Stimulated activated CD8-positive, alpha-beta memory T cell treated with anti-CD3 and anti-CD28 coated beads, Interleukin-15, amount 100 ng/mL, for 24 hours (primary cell): ENCODE measurements around the gene METRNL.
"Not testable (repeated sequence)": the region's sequence is repeated elsewhere in the genome, so short reads cannot be mapped to it uniquely, and the experiment has no call there.

Source experiments
- DNase-seq: peaks from one replicate; pipeline ENCODE4 v3.0.0-alpha.2; 2020; ENCODE audit warnings: low read depth

METRNL gene

DNA sequence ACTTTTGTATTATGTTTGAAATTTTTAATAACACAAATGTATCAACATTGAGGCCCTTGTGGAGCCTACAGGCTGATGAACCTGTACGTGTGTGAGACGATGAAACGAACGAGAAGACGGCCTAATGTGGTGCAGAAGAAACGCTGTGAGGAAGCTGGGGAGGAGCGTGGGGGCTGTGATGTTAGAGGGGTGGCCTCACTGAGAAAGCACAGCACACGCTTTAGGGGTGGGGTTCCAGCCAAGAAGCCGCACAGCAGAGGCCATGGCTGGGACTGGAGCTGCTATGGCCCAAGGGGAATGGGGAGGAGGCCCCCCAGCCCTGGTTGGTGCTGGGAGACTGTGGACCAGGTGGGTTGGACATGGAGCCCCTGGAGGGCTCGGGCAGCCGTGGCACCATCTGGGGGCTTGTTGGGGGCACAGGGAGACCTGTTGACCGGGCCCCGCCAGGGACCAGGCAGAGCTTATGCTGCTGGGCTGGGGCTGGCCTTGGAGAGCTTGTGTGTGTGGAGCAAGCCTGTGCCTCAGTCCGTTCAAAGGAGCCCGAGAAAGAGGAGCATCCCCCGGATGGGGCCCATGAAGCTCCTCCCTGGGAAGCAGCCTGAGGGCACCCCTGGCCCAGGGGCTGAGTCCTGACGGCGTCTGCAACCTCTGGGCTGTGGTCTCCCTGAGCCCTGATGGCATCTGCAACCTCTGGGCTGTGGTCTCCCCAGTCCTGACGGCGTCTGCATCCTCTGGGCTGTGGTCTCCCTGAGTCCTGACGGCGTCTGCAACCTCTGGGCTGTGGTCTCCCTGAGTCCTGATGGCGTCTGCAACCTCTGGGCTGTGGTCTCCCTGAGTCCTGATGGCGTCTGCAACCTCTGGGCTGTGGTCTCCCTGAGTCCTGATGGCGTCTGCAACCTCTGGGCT is 44.7 kb downstream of the METRNL start:
- DNase-seq, result no peak

DNA sequence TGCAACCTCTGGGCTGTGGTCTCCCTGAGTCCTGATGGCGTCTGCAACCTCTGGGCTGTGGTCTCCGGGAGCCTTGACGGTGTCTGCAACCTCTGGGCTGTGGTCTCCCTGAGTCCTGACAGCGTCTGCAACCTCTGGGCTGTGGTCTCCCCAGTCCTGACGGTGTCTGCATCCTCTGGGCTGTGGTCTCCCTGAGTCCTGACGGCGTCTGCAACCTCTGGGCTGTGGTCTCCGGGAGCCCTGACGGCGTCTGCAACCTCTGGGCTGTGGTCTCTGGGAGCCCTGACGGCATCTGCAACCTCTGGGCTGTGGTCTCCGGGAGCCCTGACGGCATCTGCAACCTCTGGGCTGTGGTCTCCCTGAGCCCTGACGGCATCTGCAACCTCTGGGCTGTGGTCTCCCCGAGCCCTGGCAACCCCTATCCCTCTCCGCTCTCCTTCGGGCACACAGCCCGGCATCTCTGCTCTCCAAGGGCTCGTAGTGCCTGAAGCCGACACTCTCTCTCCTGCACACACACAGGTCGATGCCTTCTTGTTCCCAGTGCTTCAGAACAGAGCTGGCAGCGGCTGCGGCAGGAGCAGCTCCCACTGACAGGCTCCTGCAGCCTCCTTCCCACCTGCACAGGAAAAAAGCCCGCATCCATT is 45.6 kb downstream of the METRNL start:
- DNase-seq, result no peak

DNA sequence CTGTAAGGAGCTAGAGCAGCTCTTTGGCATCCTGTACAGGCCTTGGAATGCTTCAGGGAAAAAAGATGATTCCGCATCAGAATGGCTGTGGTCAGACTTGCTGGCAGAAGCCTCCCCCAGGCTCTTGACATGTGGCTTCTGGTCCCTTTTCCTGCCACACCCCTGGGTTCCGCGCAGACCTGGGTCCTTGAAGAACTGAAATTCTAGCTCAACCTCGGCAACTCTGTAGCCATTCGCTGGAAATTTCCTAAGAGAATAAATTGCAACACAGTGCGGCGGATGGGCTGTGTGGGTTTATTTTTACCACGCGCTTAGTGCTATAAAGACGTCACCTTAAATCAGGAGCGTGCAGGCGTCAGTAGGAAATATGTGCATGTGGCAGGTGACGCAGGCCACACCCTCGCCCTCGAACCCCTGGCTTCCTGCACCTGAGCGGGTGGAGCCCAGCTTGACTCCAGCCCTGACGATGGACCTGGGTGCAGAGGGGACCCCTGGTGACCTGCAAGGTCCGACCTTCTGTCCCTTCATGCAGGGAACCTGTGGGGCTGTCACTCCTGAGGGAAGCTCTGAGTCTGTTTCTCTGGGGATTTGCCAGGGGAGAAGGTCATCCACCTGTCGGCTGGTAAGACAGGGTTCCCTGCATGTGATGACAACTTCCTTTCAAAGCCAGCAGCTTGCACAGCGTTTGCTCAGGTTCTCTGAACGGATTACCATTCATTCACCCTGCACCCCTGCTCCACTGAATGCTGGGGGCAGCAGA is 46.3 kb downstream of the METRNL start:
- no peak for DNase-seq

DNA sequence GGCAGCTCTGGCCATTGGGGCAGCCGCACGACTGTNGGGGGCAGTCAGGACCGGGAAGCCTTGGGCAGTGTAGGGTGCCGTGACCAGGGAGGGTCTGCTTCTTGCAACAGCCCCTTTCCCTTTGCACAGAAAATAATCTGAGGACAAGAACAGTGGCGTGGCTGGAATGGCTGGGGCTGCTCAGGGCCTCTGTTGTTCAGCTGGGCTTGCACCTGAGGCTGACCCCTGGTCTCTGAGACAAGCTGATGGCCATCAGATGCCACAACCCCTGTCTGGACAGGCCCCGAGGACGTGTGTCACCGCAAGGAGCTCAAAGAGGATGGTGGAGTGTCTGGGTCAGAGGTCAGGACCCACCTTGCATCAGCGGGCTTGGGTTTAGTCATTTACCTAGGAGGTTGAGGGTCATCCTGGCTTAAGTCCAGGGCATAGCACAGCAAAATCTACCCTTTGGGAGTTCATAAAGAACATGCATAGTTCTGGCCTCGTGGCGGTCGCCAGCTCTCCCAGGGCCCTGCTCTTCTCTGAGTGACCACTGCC is 46.9 kb downstream of the METRNL start:
- no peak for DNase-seq

DNA sequence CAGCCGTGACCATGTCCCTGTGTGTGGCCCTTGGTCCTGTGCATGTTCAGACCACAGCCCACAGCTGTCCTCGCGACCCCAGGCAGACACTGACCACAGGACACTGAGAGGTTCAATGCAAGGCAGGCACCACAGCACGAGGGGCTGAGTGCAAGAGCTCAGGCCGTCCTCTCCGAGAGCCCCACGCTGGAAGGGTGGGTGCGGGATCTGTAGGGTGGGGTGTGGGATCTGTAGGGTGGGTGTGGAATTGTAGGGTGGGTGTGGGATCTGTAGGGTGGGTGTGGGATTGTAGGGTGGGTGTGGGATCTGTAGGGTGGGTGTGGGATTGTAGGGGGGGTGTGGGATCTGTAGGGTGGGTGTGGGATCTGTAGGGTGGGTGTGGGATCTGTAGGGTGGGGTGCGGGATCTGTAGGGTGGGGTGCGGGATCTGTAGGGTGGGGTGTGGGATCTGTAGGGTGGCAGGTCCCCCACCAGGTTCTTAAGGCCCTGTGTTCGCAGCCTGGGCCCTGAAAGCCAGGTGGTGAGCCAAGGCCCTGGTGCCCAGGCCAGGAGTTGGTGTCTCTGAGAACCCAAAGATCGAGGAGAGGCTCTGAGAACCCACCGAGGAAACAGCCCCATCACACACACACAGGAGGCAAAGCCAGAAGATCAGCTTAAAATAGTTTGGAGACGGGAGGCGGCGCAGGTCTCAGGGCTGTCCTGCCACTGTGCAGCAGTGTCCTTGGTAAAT is 48.2 kb downstream of the METRNL start:
- DNase-seq, result no peak

DNA sequence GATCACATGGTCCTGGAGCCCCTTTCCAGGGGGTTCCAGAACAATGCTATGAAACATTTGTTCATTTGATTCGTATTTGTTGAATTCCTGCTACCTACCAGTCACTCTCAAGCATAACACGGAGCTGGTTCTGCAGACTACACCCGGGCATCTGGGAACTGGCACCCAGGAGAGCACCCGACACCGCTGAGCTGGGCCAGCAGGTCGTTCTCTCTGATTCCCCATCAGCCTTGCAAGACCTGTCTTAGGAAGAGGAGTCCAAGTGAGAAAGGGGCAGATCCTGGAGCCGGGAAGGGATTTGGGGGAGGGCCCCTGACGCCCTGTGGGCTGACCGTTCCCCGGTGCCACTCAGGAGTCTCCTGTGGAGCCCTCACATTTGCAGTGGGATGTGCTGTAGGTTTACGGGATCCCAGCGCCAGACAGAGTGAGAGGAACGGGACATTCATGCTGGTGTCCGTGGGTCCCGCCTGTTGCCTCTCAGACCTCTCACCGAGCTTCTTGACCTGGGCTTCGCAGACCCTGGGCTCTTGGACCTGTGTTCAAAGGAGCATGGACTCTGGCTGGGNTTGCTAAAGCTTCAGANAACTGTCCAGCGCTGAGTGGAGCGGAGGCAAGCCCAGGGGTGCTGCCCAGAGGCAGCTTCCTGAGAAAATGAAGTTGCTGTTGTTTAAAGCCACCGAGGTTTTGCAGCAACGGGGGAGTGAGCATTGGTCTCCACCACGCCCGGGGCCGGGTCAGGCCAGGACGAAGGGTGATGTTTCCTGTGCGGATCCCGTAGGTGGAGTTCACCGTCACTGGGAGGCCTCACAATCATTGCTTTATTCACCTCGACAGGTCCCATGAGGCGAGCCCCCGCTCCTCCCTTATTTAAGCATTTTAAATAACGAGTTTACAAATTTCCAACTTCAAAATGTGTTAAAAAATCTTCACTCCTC is 49.2 kb downstream of the METRNL start:
- no peak for DNase-seq

DNA sequence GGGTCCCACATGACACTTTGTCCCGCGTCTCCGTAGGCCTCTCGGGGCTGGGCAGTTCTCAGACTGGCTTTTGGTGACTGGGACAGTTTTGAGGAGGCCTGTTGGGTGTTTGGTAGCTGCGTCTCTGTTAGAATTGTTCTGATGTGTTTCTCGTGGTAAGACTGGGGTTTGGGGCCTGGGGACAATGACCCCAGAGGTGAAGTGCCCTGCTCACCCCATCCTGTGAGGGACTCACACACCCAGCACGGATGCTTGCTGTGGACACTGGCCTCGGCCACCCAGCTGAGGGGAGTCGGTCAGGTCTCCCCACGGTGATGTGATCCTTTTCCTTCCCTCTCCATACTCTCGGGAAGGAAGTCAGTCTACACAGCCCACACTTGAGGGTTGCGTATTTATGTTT is 50.3 kb downstream of the METRNL start:
- no peak for DNase-seq

DNA sequence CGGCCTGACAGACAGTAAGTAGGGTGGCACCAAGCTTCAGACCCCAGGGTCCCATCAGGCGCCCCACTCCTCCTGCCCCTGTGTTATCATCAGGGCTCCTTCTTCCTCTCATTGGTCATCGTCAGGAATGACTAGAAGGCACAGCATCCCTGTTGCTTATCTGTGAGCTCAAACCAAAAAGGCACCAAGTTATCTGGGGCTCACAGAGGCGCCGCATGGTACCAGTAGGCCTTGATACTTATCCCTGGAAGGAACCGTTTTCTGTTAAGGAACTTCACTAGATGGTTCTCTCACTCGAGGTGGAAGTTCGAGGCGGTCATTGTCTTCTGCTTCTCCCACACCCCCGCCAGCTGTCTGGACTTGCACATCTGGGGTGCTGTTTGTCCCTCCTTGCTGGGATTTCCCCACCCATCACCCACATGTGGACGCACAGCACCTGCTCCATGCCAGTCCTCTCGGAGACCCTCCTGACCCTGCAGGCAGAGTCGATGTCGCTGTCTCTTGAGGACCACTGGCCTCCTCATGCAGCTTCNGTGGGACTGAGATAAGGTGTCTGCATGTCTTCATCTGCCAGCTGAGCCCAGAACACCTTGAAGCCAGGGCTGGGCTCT is 52.1 kb downstream of the METRNL start:
- no peak for DNase-seq

DNA sequence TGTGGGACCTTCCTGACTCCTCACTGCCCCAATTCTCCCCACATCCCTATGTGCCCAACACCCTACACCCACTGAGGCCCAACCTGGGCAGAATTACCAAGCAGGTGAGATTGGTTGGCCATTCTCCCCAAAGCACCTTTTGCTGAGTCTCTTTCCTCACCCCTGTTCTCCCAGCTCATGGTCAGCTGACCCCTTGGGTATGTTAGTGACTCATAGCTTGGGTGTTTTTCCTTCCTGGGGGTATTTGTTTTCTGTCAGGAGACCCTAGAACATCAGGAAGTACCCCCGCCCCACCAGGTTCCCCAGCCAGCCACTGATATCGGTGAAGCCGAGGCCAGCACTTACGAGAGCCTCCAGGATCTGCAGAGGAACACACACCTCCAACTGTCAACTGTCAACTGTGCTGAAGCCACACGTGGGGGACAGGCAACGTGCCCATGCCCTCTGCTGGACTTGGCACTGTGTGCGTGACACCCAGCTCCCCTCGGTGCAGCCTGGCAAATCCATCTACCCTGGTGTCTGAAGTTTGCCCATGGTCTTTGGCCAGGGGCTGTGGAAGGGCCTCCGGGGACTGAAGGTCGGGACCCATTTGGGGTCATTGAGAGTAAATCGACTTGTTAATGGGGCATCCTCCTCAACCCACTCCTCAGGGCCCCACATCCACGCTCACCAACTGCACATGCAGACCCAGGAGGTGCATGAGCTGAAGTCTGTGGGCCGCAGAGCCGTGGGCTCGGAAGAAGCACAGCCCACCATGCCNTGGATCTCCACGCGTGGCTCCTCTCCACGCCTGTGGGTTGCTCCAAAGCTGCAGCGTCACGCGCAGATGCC is 53.1 kb downstream of the METRNL start:
- no peak for DNase-seq

DNA sequence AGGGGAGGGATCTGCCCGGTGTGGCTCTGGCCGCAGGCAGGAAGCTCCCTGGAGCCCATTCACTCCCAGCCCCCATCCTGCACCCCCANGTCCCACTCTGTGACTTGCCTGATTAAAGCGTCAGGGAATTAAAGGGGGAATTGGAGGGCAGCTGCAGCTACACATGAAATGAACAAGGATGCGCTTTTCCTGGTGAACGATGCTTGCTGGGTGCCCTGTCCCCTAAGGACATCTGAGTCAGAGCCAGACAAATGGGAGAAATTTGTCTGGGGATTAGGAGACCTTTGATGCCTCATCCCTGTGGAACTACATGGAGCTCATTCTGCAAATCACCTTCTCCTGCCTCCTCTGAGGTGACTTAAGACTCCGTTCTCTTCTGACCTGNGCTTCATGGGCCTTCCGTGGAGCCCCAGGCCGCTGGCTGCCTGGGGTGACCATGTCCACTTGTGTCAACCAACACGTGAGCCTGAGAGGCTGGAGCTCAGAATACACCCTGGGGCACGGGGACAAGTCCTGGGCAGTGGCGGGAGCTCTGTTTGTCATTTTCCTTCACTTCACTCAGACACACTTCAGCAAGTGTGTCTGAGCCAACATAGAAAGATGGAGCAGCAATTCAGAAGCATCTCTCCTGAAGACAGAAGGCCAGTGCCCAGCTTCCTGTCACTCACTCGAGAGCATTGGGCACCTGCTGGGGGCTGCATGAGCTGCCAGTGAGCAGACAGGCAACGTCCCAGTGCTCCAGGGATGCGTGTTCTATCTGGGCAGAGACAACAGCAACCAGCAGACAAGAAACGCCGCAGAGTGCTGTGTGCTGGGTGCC is 54.1 kb downstream of the METRNL start:
- no peak for DNase-seq

DNA sequence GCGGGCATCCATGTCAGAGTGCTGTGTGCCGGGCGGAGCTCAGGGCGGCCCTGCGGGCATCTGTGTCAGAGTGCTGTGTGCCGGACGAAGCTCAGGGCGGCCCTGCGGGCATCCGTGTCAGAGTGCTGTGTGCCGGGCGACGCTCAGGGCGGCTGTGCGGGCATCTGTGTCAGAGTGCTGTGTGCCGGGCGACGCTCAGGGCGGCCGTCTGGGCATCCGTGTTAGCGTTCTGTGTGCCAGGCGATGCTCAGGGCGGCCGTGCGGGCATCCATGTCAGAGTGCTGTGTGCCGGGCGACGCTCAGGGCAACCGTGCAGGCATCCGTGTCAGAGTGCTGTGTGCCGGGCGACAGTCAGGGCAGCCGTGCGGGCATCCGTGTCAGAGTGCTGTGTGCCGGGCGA is 55.0 kb downstream of the METRNL start:
- not testable (repeated sequence) for DNase-seq

DNA sequence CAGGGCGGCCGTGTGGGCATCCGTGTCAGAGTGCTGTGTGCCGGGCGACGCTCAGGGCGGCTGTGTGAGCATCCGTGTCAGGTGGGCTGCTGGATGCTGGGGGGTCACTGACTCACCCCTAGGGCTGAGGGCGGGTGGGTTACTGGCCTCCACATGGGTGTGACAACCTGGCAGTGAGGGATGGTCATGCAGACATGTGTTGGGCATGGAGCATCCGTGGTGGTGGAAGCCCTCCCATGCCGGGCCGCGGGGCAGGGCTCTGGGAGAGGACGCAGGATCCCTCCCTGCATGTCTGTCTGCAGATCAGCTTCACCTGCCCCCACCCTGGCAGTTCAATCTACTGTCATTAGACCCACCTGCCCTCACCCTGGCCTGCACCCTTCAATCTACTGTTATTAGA is 56.3 kb downstream of the METRNL start:
- DNase-seq, result no peak

DNA sequence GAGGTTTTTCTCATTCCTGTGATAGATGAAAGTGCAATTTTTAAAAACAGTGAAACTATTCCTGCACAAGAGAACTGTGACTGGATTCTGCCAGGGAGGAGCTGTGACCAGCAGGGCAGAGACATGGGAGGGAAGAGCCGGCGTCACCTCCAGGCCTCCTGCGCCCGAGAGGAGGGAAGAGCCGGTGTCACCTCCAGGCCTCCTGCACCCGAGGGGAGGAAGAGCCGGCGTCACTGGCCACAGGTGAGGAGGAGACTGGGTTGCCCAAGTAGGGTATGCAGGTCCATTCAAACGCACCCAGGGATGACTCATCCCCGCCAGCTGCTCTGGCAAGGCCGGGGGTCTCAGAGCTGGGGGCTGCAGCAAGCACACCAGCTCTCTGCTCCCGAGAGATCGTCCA is 56.7 kb downstream of the METRNL start:
- DNase-seq, result no peak

DNA sequence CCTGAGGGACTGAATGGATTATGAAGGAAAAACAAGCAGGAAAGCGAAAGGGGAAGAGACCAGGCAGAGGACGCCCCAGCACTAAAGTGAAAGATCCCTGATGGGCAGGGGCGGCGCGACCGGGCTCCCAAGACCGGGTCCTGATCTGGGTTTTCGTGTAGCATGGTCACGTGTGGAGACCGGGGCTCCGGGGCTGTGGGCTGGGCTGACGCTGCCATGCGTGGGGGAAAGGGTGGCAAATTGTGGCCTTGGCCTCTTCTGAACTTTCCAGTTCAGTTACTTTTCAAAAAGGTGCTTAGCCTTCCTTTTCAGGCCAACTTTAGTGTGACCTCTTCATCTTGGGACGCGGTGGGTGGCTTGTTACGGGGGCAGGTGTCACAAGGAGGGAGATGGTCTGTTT is 57.5 kb downstream of the METRNL start:
- no peak for DNase-seq

DNA sequence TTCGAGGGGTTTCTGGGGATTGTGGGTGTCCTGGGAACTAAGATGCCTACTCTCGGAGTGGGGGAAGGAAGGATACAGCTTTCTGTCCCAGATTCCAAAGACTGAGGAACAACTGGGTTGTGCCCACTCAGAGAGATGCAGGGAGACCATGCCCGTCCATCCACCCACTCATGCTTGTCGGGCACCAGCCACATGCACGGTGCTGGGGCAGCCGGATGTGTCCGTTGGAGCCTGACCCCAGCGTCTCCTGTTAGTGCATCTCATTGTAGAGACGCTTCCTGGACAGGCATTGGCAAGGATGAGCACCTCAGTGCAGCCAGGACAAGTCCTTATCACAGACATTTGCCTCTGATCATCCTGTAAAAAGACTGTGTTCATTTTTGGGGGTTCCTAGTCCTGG is 58.1 kb downstream of the METRNL start:
- no peak for DNase-seq

DNA sequence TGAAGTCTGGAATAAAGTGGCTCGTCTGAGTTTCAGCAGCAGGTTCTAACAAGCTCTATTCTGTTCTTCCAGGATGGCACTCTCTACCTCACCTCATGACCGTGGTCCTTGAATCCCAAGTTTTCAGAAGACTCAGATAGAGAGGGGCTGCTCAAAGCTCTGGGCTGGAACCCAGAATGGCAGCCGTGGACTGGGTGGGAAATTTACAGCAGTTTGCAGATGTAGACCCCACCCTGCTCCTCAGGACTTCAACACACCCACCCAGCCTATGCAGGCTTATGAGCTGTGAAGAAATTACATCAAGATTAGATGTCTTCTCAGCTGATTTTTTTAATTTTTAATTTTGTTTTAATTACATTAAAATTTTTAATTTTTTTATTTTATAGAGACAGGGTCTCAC is 59.4 kb downstream of the METRNL start:
- no peak for DNase-seq

DNA sequence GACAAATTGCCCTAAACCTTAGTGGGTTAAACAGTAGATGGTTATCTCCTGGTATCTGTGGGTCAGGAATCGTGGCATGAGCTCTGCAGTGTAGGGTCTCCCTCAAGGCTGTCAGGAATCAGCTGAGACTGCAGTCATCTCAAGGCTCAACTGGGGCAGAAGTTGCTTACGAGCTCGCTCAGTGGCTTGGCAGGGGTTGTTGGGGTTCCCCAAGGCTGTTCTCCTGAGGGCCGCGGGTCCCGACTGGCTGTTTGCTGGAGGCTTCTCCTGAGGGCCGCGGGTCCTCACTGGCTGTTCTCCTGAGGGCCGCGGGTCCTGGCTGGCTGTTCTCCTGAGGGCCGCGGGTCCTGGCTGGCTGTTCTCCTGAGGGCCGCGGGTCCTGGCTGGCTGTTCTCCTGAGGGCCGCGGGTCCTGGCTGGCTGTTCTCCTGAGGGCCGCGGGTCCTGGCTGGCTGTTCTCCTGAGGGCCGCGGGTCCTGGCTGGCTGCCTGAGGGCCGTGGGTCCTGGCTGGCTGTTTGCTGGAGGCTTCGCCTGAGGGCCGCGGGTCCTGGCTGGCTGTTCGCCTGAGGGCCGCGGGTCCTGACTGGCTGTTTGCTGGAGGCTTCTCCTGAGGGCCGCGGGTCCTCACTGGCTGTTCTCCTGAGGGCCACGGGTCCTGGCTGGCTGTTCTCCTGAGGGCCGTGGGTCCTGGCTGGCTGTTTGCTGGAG is 60.3 kb downstream of the METRNL start:
- DNase-seq, result not testable (repeated sequence)

DNA sequence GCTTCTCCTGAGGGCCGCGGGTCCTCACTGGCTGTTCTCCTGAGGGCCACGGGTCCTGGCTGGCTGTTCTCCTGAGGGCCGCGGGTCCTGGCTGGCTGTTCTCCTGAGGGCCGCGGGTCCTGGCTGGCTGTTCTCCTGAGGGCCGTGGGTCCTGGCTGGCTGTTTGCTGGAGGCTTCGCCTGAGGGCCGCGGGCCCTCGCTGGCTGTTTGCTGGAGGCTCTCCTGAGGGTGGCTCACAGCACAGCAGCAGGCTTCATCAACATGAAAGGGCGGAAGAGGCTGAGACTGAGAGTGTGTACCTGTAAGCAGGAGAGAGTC is 60.8 kb downstream of the METRNL start:
- DNase-seq, result not testable (repeated sequence)
